Left lung (tissue), 10 donors: ENCODE measurements around the gene TLE2. TPM values are rescaled to one million over a fixed set of nuclear protein-coding genes. Genes with fewer than 3 reads are reported as not detected.

Source experiments
- ATAC-seq: fragments of 200-7000 bp; cut with Tn5 transposase; one replicate; pipeline ENCODE4 v1.9.1; 2020; ENCODE audit warnings: moderate library complexity
- DNase-seq, 4 donors: peaks; one replicate each; pipeline ENCODE4 v3.0.0-alpha.2; 2013 to 2020
- H3K27ac ChIP-seq, 2 donors: fragments of 200-600 bp; sonication (generic) in 1 of 2; one replicate each; pipeline versions ENCODE4 v1.5.0 to v1.8.0; 2020 to 2021
- H3K27me3 ChIP-seq, 2 donors: fragments of 200-600 bp; sonication (generic) in 1 of 2; one replicate each; pipeline versions ENCODE4 v1.5.0 to v1.8.0; 2020 to 2021
- H3K36me3 ChIP-seq, 2 donors: fragments of 200-600 bp; sonication (generic) in 1 of 2; one replicate each; pipeline versions ENCODE4 v1.5.0 to v1.8.0; 2020 to 2021
- H3K4me1 ChIP-seq, 2 donors: fragments of 200-600 bp; one replicate each; pipeline ENCODE4 v1.8.0; 2021
- H3K4me3 ChIP-seq, 2 donors: fragments of 200-600 bp; sonication (generic) in 1 of 2; one replicate each; pipeline versions ENCODE4 v1.5.0 to v1.8.0; 2020 to 2021; ENCODE audit warnings: mild to moderate bottlenecking in 1 of 2
- H3K9me3 ChIP-seq, 2 donors: fragments of 200-600 bp; sonication (generic) in 1 of 2; one replicate each; pipeline versions ENCODE4 v1.5.0 to v1.8.0; 2020 to 2021
- intact Hi-C, 2 donors: fragments of 100-400 bp; cut with DNase I; formaldehyde crosslinking; loops; one replicate each; pipeline versions ENCODE4 v1.11.2 to v1.14.2; 2022
- polyA plus RNA-seq, 6 donors: library from polyadenylated mRNA; unstranded; fragments of 120-200 nt; gene quantifications; one replicate each; pipeline ENCODE4 v1.2.1, GENCODE V29; 2013; ENCODE audit not compliant: insufficient read length in 6 of 6
- total RNA-seq, 2 donors: library from RNA; stranded (reverse); fragmentation: NEBNext Ultra II Directional; extraction: Animal tissue kit (Norgen Biotek cat#: 25700); gene quantifications; one replicate each; pipeline ENCODE4 v1.2.1, GENCODE V29; 2021
- TF ChIP-seq, protein P1 (sequence below), 2 donors: fragments of 200-600 bp; sonication (generic) in 1 of 2; IDR thresholded peaks; one replicate each; pipeline versions ENCODE4 v1.5.0 to v1.8.0; 2021; ENCODE audit warnings: antibody characterized with exemption in 2 of 2
- donor health status: DM: no; HTN: yes; CAD: no.
- donor health status: DM: no; HTN: no; CAD: no.

The TLE2 gene
- total and polyA plus RNA-seq, 8 donors: 35.2 to 244 (median 159) TPM

DNA sequence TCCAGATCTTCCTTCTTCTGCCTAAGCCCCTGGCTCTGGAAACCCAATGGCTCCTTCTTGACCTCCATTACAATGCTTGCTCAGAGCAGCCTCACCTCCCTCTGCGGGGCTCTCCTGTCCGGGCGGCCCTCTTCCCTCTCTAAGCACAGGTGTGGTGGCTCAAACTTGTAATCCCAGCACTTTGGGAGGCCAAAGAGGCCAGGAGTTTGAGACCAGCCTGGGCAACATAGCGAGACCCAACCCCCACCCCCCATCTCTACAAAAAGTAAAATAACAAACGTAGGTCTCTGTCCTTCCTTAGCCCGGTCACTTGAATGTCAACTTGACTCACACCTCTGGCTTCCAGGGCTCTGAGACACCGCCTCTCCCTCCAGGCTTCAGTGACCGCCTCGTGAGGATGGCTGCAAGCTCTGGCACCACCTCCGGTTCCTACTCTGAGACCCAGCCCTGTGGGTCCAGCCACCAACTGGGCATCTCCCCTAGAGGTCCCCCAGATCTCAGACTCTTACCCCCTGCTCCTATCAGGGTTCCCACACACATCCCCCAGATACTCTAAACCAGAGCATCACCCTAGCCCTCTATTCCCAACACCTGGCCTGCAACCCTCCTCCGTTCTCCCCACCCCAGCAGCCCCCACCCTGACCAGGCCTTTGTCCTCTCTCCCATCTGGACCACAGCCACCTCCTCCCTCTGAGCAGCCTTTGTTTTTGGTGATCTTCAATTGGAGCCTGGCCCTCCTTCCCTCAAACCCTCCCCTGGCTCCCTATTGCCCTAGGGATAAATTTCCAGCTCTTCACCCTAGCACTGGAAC is 4.7 kb upstream of the TLE2 start:
- TF ChIP-seq, protein P1, sequence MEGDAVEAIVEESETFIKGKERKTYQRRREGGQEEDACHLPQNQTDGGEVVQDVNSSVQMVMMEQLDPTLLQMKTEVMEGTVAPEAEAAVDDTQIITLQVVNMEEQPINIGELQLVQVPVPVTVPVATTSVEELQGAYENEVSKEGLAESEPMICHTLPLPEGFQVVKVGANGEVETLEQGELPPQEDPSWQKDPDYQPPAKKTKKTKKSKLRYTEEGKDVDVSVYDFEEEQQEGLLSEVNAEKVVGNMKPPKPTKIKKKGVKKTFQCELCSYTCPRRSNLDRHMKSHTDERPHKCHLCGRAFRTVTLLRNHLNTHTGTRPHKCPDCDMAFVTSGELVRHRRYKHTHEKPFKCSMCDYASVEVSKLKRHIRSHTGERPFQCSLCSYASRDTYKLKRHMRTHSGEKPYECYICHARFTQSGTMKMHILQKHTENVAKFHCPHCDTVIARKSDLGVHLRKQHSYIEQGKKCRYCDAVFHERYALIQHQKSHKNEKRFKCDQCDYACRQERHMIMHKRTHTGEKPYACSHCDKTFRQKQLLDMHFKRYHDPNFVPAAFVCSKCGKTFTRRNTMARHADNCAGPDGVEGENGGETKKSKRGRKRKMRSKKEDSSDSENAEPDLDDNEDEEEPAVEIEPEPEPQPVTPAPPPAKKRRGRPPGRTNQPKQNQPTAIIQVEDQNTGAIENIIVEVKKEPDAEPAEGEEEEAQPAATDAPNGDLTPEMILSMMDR (IDR thresholded peaks at IDR 0.05): no peak
- Histone ChIP-seq H3K4me1 (peaks cover 8 to 21% of the 10 kb centered on the region in 2 donors), H3K27me3 (peaks cover 0 to 35% of the 10 kb centered on the region in 2 donors), H3K36me3 (no peaks in the 10 kb centered on the region), H3K4me3 (no peak overlapping the region), H3K9me3 (no peaks in the 10 kb centered on the region), H3K27ac (no peak overlapping the region)
- intact Hi-C loops: no loop called here
- DNase-seq (no peak), ATAC-seq (no peak)

DNA sequence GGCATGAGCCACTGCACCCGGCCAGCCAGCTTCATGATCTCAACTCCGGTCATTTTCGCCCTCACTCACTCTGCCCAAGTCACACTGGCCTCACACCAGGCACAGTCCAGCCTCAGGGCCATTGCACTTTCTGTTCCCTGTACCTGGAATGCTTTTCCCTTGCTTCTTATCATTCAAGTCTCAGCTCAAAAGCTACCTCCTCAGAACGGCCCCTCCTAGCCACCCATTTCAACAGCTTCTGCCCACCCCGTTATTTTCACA is 2.5 kb upstream of the TLE2 start:
- no peaks in the 10 kb centered on the region for H3K9me3 ChIP-seq
- peaks cover 12 to 23% of the 10 kb centered on the region in 2 donors for H3K4me1 ChIP-seq
- H3K36me3 ChIP-seq: no peaks in the 10 kb centered on the region
- H3K27ac ChIP-seq: no peak overlapping the region
- no peak for DNase-seq
- no peak overlapping the region for H3K4me3 ChIP-seq
- intact Hi-C loops: no loop called here
- peaks cover 0 to 52% of the 10 kb centered on the region in 2 donors for H3K27me3 ChIP-seq
- TF ChIP-seq, protein P1 (IDR thresholded peaks at IDR 0.05): no peak
- ATAC-seq: no peak

DNA sequence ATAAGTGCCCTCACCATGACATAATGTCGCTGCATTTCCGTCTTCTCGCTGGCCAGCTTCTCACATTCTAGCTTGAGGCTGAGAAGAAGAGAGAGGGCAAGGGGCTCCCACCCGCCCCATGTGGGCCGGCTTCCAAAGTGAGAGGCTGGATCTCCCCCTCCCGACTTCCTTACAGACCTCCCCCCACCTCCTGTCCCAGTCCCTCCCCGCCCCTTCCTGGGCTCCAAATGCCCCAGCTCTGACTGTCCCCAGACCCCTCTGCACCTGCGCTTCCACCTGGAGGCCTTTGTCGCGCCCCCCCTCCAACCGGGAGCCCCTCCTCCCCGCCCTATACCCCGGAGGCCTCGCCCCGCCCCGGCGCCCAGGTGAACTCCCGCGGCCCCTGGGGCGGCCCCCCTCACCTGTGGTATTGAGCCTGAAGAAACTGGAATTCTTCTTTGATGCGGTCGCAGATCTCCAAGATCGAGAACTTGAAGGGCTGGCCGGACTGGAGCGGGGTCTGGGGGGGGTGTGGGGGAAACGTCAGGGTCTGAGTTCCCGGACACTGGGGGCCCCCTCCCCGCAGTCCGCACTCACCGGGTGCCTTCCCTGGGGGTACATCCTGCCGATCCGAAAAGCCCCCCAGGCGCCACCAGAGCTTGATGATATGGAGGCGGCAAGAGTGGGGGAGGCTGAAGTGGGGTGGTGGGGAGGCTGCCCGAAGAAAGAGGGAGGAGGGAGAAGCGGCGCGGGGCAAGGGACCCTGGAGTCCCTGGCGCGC is 595 bp downstream of the TLE2 start:
- intact Hi-C loops: no loop called here
- peak; percentile 61 for ATAC-seq

DNA sequence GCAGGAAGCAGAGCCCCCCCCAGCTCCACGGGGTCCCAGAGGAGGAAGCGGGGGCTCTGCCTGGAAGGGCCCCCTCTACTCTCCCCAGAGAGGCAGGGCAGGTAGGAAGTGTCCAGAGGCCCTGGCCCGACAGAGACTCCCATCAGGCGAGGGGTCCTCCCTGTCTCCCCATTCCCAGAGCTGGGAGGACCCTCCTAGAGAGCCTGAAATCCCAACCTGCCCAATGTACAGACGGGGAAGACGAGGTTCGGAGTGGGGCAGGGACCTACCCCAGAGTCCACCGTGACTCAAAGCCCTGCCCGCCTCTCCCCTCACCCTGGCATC is 1.1 kb downstream of the TLE2 start:
- H3K9me3 ChIP-seq: no peaks in the 10 kb centered on the region
- peak overlapping the region in 1 of 2 donors; percentile 28 for H3K27ac ChIP-seq
- ATAC-seq (peak; percentile 55), DNase-seq (no peak)
- peaks cover 0 to 78% of the 10 kb centered on the region in 2 donors for H3K27me3 ChIP-seq
- intact Hi-C loops: no loop called here
- H3K36me3 ChIP-seq: no peaks in the 10 kb centered on the region
- peak overlapping the region in 1 of 2 donors; percentile 52 for H3K4me3 ChIP-seq
- peaks cover 4 to 8% of the 10 kb centered on the region in 2 donors for H3K4me1 ChIP-seq
- TF ChIP-seq, protein P1 (IDR thresholded peaks at IDR 0.05): no peak

More for the DNA sequence above, 595 bp downstream of the TLE2 start:
- peak overlapping the region in 1 of 2 donors; percentile 28 for H3K27ac ChIP-seq
- peak overlapping the region; percentile 46 to 52 for H3K4me3 ChIP-seq
- peaks cover 0 to 78% of the 10 kb centered on the region in 2 donors for H3K27me3 ChIP-seq
- peak in 2 of 4 donors; percentile 42 to 85 for DNase-seq
- peaks cover 4 to 8% of the 10 kb centered on the region in 2 donors for H3K4me1 ChIP-seq
- no peaks in the 10 kb centered on the region for H3K9me3 ChIP-seq
- H3K36me3 ChIP-seq: no peaks in the 10 kb centered on the region
- TF ChIP-seq, protein P1 (IDR thresholded peaks at IDR 0.05): no peak

DNA sequence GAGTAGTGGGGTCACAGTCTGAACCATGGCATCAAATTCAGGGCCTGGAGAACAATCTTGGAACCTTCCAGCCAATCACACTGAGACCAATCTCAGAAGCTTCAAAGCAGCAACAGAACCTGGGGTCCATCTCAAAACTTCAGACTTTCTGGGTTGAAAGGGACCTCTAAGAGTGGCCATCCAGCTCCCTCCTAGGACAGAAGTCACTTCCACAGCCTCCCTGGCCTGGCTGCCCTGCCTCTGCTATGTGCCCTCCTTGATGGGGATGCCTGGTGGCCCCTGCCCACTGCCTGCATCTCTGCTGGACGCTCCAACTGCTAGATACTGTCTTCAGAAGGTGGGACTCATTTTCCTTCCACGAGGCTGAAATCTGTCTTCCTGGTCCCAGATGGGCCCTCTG is 1.8 kb downstream of the TLE2 start:
- TF ChIP-seq, protein P1 (IDR thresholded peaks at IDR 0.05): no peak
- intact Hi-C loops: no loop called here
- Histone ChIP-seq H3K27me3 (peaks cover 0 to 71% of the 10 kb centered on the region in 2 donors), H3K4me1 (peaks cover 4 to 8% of the 10 kb centered on the region in 2 donors), H3K27ac (no peak overlapping the region), H3K36me3 (no peaks in the 10 kb centered on the region), H3K4me3 (no peak overlapping the region), H3K9me3 (no peaks in the 10 kb centered on the region)
- ATAC-seq: no peak
- no peak for DNase-seq
